ENCODE measurements around the gene ZNF496. TPM values are rescaled to one million over a fixed set of nuclear protein-coding genes. Genes with fewer than 3 reads are reported as not detected.
"Not testable (repeated sequence)": the region's sequence is repeated elsewhere in the genome, so short reads cannot be mapped to it uniquely, and the experiment has no call there.

The ZNF496 gene
- total RNA-seq (10 to 100 TPM in 4 of 5 donors, 1 to 10 TPM in 1; 7.6 to 25.8 (median 14.5) TPM), polyA plus RNA-seq (1 to 10 TPM; 5.8 to 9.8 (median 8.7) TPM)
- long read RNA-seq, donor 1, partial matches to known transcripts: 0 of 2 reads
- long read RNA-seq, donor 1, other reads (novel, unspliced or antisense): 0 of 2 reads
- long read RNA-seq, donor 2, full-length matches to known transcripts: 3 of 3 reads
- long read RNA-seq, donor 2, partial matches to known transcripts: 0 of 3 reads
- long read RNA-seq, donor 2, other reads (novel, unspliced or antisense): 0 of 3 reads
- long read RNA-seq, donor 3, full-length matches to known transcripts: 1 of 1 reads
- long read RNA-seq, donor 3, partial matches to known transcripts: 0 of 1 reads
- long read RNA-seq, donor 3, other reads (novel, unspliced or antisense): 0 of 1 reads
- long read RNA-seq, donor 4: 0 reads
- long read RNA-seq, donor 5, full-length matches to known transcripts: 2 of 2 reads
- long read RNA-seq, donor 5, partial matches to known transcripts: 0 of 2 reads
- long read RNA-seq, donor 5, other reads (novel, unspliced or antisense): 0 of 2 reads
- long read RNA-seq, donor 6: 0 reads
- long read RNA-seq, donor 7, full-length matches to known transcripts: 4 of 4 reads
- long read RNA-seq, donor 7, partial matches to known transcripts: 0 of 4 reads
- long read RNA-seq, donor 7, other reads (novel, unspliced or antisense): 0 of 4 reads
- long read RNA-seq, donor 8, full-length matches to known transcripts: 1 of 1 reads
- long read RNA-seq, donor 8, partial matches to known transcripts: 0 of 1 reads
- long read RNA-seq, donor 8, other reads (novel, unspliced or antisense): 0 of 1 reads
- long read RNA-seq, donor 9, full-length matches to known transcripts: 2 of 2 reads
- long read RNA-seq, donor 9, partial matches to known transcripts: 0 of 2 reads
- long read RNA-seq, donor 9, other reads (novel, unspliced or antisense): 0 of 2 reads
- long read RNA-seq, donor 10: 0 reads

DNA sequence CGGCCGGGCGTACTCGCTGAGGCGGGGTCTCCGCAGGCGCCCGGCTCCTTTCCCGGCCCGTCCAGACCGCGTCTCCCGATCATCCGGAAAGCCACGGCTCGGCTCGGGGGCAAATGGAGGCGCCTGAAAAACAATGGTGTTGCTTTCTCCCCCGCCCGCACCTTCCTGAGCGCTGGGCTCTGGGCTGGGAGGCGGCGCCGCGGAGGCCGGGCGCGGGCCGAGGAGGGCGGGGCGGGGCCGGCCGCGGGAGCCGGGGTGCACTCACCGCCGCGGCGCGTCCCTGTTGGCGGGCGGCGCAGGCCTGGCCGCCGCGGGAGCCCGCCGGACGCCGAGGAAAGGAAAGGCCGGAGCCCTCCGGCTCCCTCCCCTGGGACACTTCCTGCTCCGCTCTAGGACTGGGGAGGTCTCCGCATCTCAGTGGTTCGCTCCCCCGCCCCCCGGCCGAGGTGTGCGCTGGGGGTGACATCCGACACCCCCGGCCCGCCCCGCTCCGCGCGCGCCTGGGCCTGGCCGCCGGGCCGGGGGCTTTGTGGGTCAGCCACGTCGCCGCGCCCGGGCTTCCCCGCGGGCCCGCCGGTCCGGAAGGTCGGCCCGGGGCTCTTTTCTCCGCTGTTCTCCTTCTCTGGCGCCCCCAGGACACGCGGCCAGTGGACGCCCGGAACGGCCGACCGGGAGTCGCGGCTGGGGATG is at the start of gene ZNF496:
ZNF496 (minus strand) TSS at position 343 of the 690 bp plus-strand sequence. CDS start 2,289 bp downstream, outside the sequence.
- Histone ChIP-seq H3K27me3 (no peaks in the 10 kb centered on the region), H3K4me1 (peaks cover 20 to 44% (median 34%) of the 10 kb centered on the region in 4 donors), H3K27ac (peak within 1 kb of the TSS; percentile 86 to 96 (median 93)), H3K36me3 (peaks cover 18 to 31% (median 29%) of the 10 kb centered on the region in 4 donors), H3K9me3 (no peaks in the 10 kb centered on the region), H3K4me3 (peak within 1 kb of the TSS; percentile 88 to 98 (median 93))
- no peak for TF ChIP-seq POLR2A (IDR thresholded peaks at IDR 0.05)
- peak in 1 of 3 donors; percentile 33 for TF ChIP-seq POLR2AphosphoS5 (IDR thresholded peaks at IDR 0.05)
- no peak for TF ChIP-seq EP300 (IDR thresholded peaks at IDR 0.05)
- TF ChIP-seq, protein P1, sequence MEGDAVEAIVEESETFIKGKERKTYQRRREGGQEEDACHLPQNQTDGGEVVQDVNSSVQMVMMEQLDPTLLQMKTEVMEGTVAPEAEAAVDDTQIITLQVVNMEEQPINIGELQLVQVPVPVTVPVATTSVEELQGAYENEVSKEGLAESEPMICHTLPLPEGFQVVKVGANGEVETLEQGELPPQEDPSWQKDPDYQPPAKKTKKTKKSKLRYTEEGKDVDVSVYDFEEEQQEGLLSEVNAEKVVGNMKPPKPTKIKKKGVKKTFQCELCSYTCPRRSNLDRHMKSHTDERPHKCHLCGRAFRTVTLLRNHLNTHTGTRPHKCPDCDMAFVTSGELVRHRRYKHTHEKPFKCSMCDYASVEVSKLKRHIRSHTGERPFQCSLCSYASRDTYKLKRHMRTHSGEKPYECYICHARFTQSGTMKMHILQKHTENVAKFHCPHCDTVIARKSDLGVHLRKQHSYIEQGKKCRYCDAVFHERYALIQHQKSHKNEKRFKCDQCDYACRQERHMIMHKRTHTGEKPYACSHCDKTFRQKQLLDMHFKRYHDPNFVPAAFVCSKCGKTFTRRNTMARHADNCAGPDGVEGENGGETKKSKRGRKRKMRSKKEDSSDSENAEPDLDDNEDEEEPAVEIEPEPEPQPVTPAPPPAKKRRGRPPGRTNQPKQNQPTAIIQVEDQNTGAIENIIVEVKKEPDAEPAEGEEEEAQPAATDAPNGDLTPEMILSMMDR (IDR thresholded peaks at IDR 0.05): no peak
- peak; percentile 66 to 95 for DNase-seq
- intact Hi-C loops (cut with DNase I; ENCODE audit: low total_unique reads): no loop called here
- WGBS, 5 donors: 0 to 1% (median 0%) methylated on average over 37 to 93 of the region's 93 CpGs

DNA sequence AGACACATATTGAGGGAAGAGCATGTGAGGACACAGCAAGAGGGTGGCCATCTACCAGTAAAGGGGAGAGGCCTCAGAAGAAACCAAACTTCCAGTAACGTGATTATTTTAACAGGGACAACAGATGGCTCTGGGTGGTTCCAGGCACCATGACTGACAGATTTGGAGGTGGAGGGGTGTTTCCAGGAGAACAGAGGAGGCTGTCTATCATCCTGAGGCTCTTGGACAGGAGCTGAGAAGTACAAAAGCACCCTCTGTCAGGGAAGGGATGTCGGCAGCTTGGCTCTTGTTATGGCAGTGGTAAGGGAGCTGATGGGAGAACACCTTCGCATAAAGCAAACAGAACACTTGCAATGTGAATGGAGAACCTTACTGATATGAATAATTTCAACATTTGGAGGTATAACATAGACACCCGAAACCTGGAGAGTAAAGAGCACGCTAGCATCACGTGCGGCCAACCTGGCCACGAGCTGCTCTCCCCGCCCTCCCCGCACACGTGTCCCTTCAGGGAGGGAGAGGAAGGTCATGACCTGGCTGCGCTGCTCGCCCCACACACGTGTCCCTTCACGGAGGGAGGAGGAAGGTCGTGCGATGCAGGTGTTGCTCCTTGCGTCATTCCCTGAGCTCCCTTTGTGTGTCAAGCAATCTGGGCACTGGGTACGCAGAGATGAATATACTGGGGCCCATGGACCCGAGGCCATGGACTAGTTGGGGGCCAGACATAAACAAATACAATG is 46.8 kb upstream of the ZNF496 start:
- TF ChIP-seq POLR2A (IDR thresholded peaks at IDR 0.05) (no peak), POLR2AphosphoS5 (IDR thresholded peaks at IDR 0.05) (no peak), EP300 (IDR thresholded peaks at IDR 0.05) (no peak)
- TF ChIP-seq, protein P1 (IDR thresholded peaks at IDR 0.05): no peak
- 80 to 87% (median 84%) methylated on average over 18 to 20 of the region's 20 CpGs for WGBS, 5 donors
- H3K9me3 ChIP-seq: peaks cover 0 to 4% (median 0%) of the 10 kb centered on the region in 4 donors
- no peak overlapping the region for H3K4me3 ChIP-seq
- no peaks in the 10 kb centered on the region for H3K36me3 ChIP-seq
- H3K27ac ChIP-seq: no peak overlapping the region
- H3K27me3 ChIP-seq: peaks cover 0 to 5% (median 0%) of the 10 kb centered on the region in 3 donors
- H3K4me1 ChIP-seq: peaks cover 0 to 7% (median 5%) of the 10 kb centered on the region in 4 donors
- intact Hi-C loops (cut with DNase I; ENCODE audit: low total_unique reads): no loop called here
- DNase-seq: no peak

DNA sequence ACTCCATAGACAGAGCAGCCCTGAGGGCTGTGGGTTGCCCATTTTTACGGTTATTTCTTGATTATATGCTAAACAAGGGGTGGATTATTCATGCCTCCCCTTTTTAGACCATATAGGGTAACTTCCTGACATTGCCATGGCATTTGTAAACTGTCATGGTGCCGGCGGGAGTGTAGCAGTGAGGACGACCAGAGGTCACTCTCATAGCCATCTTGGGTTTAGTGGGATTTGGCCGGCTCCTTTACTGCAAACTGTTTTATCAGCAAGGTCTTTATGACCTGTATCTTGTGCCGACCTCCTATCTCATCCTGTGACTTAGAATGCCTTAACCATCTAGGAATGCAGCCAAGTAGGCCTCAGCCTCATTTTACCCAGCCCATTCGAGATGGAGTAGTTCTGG is 46.0 kb upstream of the ZNF496 start:
- intact Hi-C loops (cut with DNase I; ENCODE audit: low total_unique reads); H3K36me3 ChIP-seq: not testable (repeated sequence)
- WGBS, 5 donors: 64 to 74% (median 67%) methylated on average over 7 of the region's 7 CpGs

DNA sequence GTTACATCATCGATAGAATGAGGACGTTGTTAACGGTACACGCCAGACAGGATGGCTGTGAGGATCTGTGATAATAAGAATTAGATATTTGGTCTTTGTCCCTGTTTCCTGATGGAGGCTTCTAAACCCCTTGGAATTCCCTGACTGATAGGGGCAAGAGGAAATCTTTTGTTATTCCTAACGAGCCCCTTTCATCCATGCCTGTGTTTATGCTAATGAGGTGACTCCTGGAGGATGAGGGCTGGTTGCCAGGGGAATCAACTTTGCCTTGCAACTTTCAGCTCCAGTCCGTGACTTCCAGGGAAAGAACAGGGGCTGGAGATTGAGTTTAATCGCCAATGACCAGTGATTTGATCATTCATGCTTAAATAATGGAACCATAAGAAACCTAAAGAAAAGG is 45.0 kb upstream of the ZNF496 start:
- Histone ChIP-seq H3K27me3 (peaks cover 0 to 5% (median 0%) of the 10 kb centered on the region in 3 donors), H3K4me1 (peaks cover 0 to 13% (median 9%) of the 10 kb centered on the region in 4 donors), H3K9me3 (peaks cover 0 to 4% (median 0%) of the 10 kb centered on the region in 4 donors), H3K36me3 (no peaks in the 10 kb centered on the region), H3K27ac (no peak overlapping the region), H3K4me3 (no peak overlapping the region)
- DNase-seq: no peak
- intact Hi-C loops (cut with DNase I; ENCODE audit: low total_unique reads): no loop called here
- 32 to 51% (median 41%) methylated on average over 7 of the region's 7 CpGs for WGBS, 5 donors
- no peak for TF ChIP-seq EP300 (IDR thresholded peaks at IDR 0.05)
- TF ChIP-seq, protein P1 (IDR thresholded peaks at IDR 0.05): no peak
- no peak for TF ChIP-seq POLR2AphosphoS5 (IDR thresholded peaks at IDR 0.05)
- no peak for TF ChIP-seq POLR2A (IDR thresholded peaks at IDR 0.05)

More for the DNA sequence above, 46.0 kb upstream of the ZNF496 start:
- not testable (repeated sequence) for H3K27me3 ChIP-seq, DNase-seq, H3K9me3 ChIP-seq, H3K4me3 ChIP-seq, H3K27ac ChIP-seq
- peaks cover 0 to 11% (median 8%) of the 10 kb centered on the region in 4 donors for H3K4me1 ChIP-seq
